Endometrium (tissue), 2 donors: Measurements from ENCODE around the gene OR51G1.
"Not testable (repeated sequence)": the region's sequence is repeated elsewhere in the genome, so short reads cannot be mapped to it uniquely, and the experiment has no call there.

ENCODE experiments used
- FAIRE-seq: peaks from 2 replicates; lab custom pipeline; 2012; peaks lifted over from hg19 to GRCh38; lab: Jason Lieb, UNC
- donor health status: control.
- donor health status: control.

OR51G1 gene

GRCh38 chr11:4924239-4924638 is at the start of gene OR51G1:
Gene OR51G1 (minus strand): TSS chr11:4924339. CDS start chr11:4924339, 0 bp downstream.
- no peak for FAIRE-seq

GRCh38 chr11:4962816-4963215 is 38.7 kb upstream of the OR51G1 start:
- no peak for FAIRE-seq

- FAIRE-seq = no peak
These were observed 36.7 kb upstream of the OR51G1 start for GRCh38 chr11:4960877-4961276.

- FAIRE-seq = no peak
These were observed 33.3 kb upstream of the OR51G1 start for GRCh38 chr11:4957396-4957795.

GRCh38 chr11:4955613-4956012 is 31.5 kb upstream of the OR51G1 start, which contains the start of gene OR51A2:
Gene OR51A2 (minus strand): TSS chr11:4955713. CDS start chr11:4955713, 0 bp downstream.
- not testable (repeated sequence) for FAIRE-seq

GRCh38 chr11:4947505-4947904 is 23.4 kb upstream of the OR51G1 start, which contains the start of gene OR51A4:
Gene OR51A4 (minus strand): TSS chr11:4947605. CDS start chr11:4947100, 505 bp downstream.
- no peak for FAIRE-seq

- FAIRE-seq = no peak
These were observed 12.6 kb upstream of the OR51G1 start for GRCh38 chr11:4936745-4937144.

- no peak for FAIRE-seq
These were observed 8.6 kb upstream of the OR51G1 start for GRCh38 chr11:4932751-4933150.

GRCh38 chr11:4926608-4927007 is 2.5 kb upstream of the OR51G1 start:
- no peak for FAIRE-seq

- no peak for FAIRE-seq
These were observed 1.8 kb downstream of the OR51G1 start for GRCh38 chr11:4922304-4922703.

GRCh38 chr11:4921796-4922195 is 2.3 kb downstream of the OR51G1 start:
- FAIRE-seq = no peak

GRCh38 chr11:4919250-4919649 is 4.9 kb downstream of the OR51G1 start, which contains the start of gene OR51G2:
Gene OR51G2 (minus strand): TSS chr11:4919350. CDS start chr11:4915663, 3,687 bp downstream.
- no peak for FAIRE-seq

GRCh38 chr11:4916581-4916980 is 7.6 kb downstream of the OR51G1 start:
- FAIRE-seq = no peak

- FAIRE-seq = no peak
These were observed 20.7 kb downstream of the OR51G1 start, which contains the start of gene OR51A7 for GRCh38 chr11:4903484-4903883. Gene OR51A7 (plus strand): TSS chr11:4903783. CDS start chr11:4907370, 3,587 bp downstream.

GRCh38 chr11:4891996-4892640 is 32.0 kb downstream of the OR51G1 start:
- no peak for FAIRE-seq

GRCh38 chr11:4890279-4890678 is 33.9 kb downstream of the OR51G1 start:
- no peak for FAIRE-seq

GRCh38 chr11:4887591-4887990 is 36.5 kb downstream of the OR51G1 start:
- no peak for FAIRE-seq

- no peak for FAIRE-seq
These were observed 38.0 kb downstream of the OR51G1 start for GRCh38 chr11:4886186-4886585.

GRCh38 chr11:4884361-4884760 is 39.8 kb downstream of the OR51G1 start:
- no peak for FAIRE-seq

- no peak for FAIRE-seq
These were observed 41.6 kb downstream of the OR51G1 start for GRCh38 chr11:4882543-4882942.

GRCh38 chr11:4881860-4882500 is 42.2 kb downstream of the OR51G1 start, which contains the start of gene OR51T1:
Gene OR51T1 (plus strand): TSS chr11:4881900. CDS start chr11:4881900, 0 bp downstream.
- no peak for FAIRE-seq

- no peak for FAIRE-seq
These were observed 43.0 kb downstream of the OR51G1 start for GRCh38 chr11:4881188-4881587.
